Measurements from ENCODE around the gene MDN1.

Gene MDN1

DNA sequence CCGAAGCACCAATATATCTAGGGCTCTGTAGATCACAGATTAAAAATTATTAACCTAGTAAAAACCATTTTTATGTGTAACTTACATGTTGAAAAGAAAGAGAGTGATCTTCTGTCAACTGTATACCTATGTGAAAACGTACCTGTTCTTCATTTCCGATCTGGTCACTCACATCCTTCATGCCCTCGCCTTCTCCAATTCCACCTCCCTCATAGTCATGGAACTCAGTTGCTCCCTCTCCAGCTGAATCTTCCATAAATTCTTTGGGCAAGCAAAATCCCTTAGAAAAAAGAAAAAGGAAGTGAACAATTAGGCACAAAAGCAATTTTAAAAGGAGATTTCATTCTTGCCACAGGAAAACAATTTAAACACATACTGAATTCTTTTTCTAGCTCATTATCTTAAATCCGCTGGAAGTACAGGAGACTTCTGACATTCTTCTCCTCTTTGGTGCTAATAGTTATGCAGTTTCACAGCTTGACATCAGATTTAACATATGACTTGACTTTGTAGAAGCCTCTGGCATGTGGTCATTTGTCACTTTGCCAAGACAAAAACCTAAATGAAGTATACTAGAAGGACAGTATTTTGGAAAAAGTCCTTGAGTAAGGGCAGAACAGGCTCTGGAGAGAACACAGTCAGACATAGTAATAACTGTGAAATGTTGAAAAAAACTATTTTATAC lies 151.6 kb downstream of the MDN1 start:
- H3K4me3 ChIP-seq (ENCODE audit: control insufficient read depth in 1 of 7, extremely low read depth in 1 of 7, insufficient read depth in 4 of 7, low read depth in 2 of 7, low read length in 6 of 7): no peak overlapping the region
- H3K36me3 ChIP-seq (ENCODE audit: control insufficient read depth in 4 of 4, insufficient read depth in 4 of 4, low read length in 3 of 4): peaks cover 22 to 74% (median 46%) of the 10 kb centered on the region in 4 experiments
- 93% methylated on average over 3 of the region's 5 CpGs for WGBS (ENCODE audit: insufficient coverage)
- POLR2A ChIA-PET: no interaction called here
- CTCF ChIA-PET: no interaction called here
- no peak for DNase-seq
- H3K4me1 ChIP-seq (ENCODE audit: control extremely low read depth in 1 of 4, control insufficient read depth in 4 of 4, insufficient read depth in 4 of 4, low read length in 3 of 4): no peaks in the 10 kb centered on the region
- H3K9me3 ChIP-seq (ENCODE audit: control extremely low read depth in 1 of 5, control insufficient read depth in 4 of 5, insufficient read depth in 2 of 5, low read depth in 1 of 5, low read length in 4 of 5): no peaks in the 10 kb centered on the region
- no peak overlapping the region for H3K27ac ChIP-seq (ENCODE audit: insufficient read depth in 1 of 2, low read depth in 1 of 2, low read length in 2 of 2, poor library complexity in 1 of 2, severe bottlenecking in 2 of 2)
- H3K27me3 ChIP-seq (replicated peaks in 2 of 5; ENCODE audit: control insufficient read depth in 4 of 5, insufficient read depth in 5 of 5, low read length in 4 of 5): no peaks in the 10 kb centered on the region

DNA sequence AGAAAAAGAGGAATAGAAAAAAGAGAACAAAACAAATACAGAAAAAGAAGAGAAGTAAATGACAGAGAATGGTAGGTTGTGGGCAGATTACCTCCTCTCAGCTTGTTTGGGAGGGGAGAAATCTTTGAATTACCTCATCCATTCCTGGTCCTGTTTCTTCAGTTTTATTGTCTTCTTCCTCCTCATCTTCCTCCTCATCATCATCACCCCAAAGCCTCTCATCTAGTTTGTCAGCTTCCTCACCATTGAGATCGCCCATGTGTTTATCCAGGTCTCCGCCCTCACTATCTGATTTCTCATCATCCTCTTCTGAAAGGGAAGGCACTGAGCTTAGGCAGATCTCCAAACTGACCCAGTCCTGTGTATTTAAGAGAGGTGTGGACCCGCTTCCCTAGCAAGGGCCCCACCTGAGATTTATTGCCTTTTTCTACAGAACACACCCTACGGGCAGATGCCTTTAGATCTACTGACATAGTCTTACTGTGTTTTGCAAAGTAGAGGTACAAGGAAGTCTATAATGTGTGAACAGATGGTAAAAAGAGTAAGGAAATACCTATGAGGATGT lies 156.9 kb downstream of the MDN1 start:
- H3K27ac ChIP-seq (ENCODE audit: insufficient read depth in 1 of 2, low read depth in 1 of 2, low read length in 2 of 2, poor library complexity in 1 of 2, severe bottlenecking in 2 of 2): no peak overlapping the region
- CTCF ChIA-PET: no interaction called here
- no peaks in the 10 kb centered on the region for H3K4me1 ChIP-seq (ENCODE audit: control extremely low read depth in 1 of 4, control insufficient read depth in 4 of 4, insufficient read depth in 4 of 4, low read length in 3 of 4)
- POLR2A ChIA-PET: interaction anchor here (0.6 kb wide), 1 partner anchor 130 kb away, joined by 3 read pairs; no protein-coding TSS in a partner anchor
- peaks cover 8 to 82% (median 56%) of the 10 kb centered on the region in 4 experiments for H3K36me3 ChIP-seq (ENCODE audit: control insufficient read depth in 4 of 4, insufficient read depth in 4 of 4, low read length in 3 of 4)
- no peak for DNase-seq
- H3K4me3 ChIP-seq (ENCODE audit: control insufficient read depth in 1 of 7, extremely low read depth in 1 of 7, insufficient read depth in 4 of 7, low read depth in 2 of 7, low read length in 6 of 7): no peak overlapping the region
- H3K27me3 ChIP-seq (replicated peaks in 2 of 5; ENCODE audit: control insufficient read depth in 4 of 5, insufficient read depth in 5 of 5, low read length in 4 of 5): no peaks in the 10 kb centered on the region
- 100% methylated on average over 2 of the region's 4 CpGs for WGBS (ENCODE audit: insufficient coverage)
- H3K9me3 ChIP-seq (ENCODE audit: control extremely low read depth in 1 of 5, control insufficient read depth in 4 of 5, insufficient read depth in 2 of 5, low read depth in 1 of 5, low read length in 4 of 5): no peaks in the 10 kb centered on the region

DNA sequence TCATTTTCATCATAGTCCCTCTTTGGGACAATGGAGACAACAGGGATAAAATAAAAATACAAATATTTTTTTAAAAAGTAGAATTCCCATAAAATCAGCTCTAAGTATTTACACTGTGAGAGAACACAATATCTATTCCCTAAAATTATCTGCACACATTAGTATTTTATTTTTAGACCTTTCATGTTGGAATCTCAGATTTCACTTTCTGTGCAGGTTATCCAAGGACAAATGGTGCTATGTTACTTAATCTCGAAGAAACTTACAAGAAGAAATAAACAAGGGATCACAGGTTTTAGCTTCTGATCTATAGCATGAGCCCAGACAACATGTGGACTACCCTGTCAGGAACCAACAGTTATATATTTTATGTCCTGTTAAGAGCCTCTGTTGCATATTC lies 158.0 kb downstream of the MDN1 start:
- CTCF ChIA-PET: interaction anchor here (0.9 to 1.4 kb wide), 2 partner anchors 46 to 63 kb away, joined by 3 read pairs; no protein-coding TSS in a partner anchor
- Histone ChIP-seq H3K27ac (ENCODE audit: insufficient read depth in 1 of 2, low read depth in 1 of 2, low read length in 2 of 2, poor library complexity in 1 of 2, severe bottlenecking in 2 of 2) (no peak overlapping the region), H3K4me1 (ENCODE audit: control extremely low read depth in 1 of 4, control insufficient read depth in 4 of 4, insufficient read depth in 4 of 4, low read length in 3 of 4) (no peaks in the 10 kb centered on the region), H3K9me3 (ENCODE audit: control extremely low read depth in 1 of 5, control insufficient read depth in 4 of 5, insufficient read depth in 2 of 5, low read depth in 1 of 5, low read length in 4 of 5) (no peaks in the 10 kb centered on the region), H3K36me3 (ENCODE audit: control insufficient read depth in 4 of 4, insufficient read depth in 4 of 4, low read length in 3 of 4) (peaks cover 8 to 84% (median 61%) of the 10 kb centered on the region in 4 experiments), H3K27me3 (replicated peaks in 2 of 5; ENCODE audit: control insufficient read depth in 4 of 5, insufficient read depth in 5 of 5, low read length in 4 of 5) (no peaks in the 10 kb centered on the region), H3K4me3 (ENCODE audit: control insufficient read depth in 1 of 7, extremely low read depth in 1 of 7, insufficient read depth in 4 of 7, low read depth in 2 of 7, low read length in 6 of 7) (no peak overlapping the region)
- 83% methylated on average over 1 of the region's 1 CpG for WGBS (ENCODE audit: insufficient coverage)
- no peak for DNase-seq
- POLR2A ChIA-PET: no interaction called here

DNA sequence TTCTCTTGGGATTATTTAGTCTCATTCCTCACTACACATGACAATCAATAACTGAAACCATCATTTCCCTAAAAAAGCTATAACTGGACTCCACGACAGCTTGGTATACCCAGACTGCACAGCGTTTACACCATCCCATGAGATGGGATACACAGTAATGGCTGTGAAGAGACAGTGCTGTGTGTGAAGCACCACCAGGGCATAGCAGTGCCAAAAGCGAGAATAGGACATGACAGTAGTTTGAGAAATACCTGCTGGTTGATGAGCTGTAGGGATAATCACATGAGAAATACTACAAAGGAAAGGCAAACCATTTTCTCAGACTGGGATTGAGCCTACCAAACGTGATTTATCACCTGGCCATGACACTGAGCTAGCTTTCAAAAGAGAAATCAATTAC lies 158.6 kb downstream of the MDN1 start:
- H3K36me3 ChIP-seq (ENCODE audit: control insufficient read depth in 4 of 4, insufficient read depth in 4 of 4, low read length in 3 of 4): peaks cover 8 to 87% (median 63%) of the 10 kb centered on the region in 4 experiments
- ChIA-PET POLR2A (interaction anchor here (0.6 kb wide), 1 partner anchor 9 kb away, joined by 3 read pairs; no protein-coding TSS in a partner anchor), CTCF (interaction anchor here (1.4 kb wide), 1 partner anchor 46 kb away, joined by 3 read pairs; no protein-coding TSS in a partner anchor)
- H3K4me1 ChIP-seq (ENCODE audit: control extremely low read depth in 1 of 4, control insufficient read depth in 4 of 4, insufficient read depth in 4 of 4, low read length in 3 of 4): no peaks in the 10 kb centered on the region
- no peak overlapping the region for H3K27ac ChIP-seq (ENCODE audit: insufficient read depth in 1 of 2, low read depth in 1 of 2, low read length in 2 of 2, poor library complexity in 1 of 2, severe bottlenecking in 2 of 2)
- no peaks in the 10 kb centered on the region for H3K27me3 ChIP-seq (replicated peaks in 2 of 5; ENCODE audit: control insufficient read depth in 4 of 5, insufficient read depth in 5 of 5, low read length in 4 of 5)
- 96% methylated on average over 4 of the region's 4 CpGs for WGBS (ENCODE audit: insufficient coverage)
- no peak for DNase-seq
- H3K9me3 ChIP-seq (ENCODE audit: control extremely low read depth in 1 of 5, control insufficient read depth in 4 of 5, insufficient read depth in 2 of 5, low read depth in 1 of 5, low read length in 4 of 5): no peaks in the 10 kb centered on the region
- H3K4me3 ChIP-seq (ENCODE audit: control insufficient read depth in 1 of 7, extremely low read depth in 1 of 7, insufficient read depth in 4 of 7, low read depth in 2 of 7, low read length in 6 of 7): no peak overlapping the region

DNA sequence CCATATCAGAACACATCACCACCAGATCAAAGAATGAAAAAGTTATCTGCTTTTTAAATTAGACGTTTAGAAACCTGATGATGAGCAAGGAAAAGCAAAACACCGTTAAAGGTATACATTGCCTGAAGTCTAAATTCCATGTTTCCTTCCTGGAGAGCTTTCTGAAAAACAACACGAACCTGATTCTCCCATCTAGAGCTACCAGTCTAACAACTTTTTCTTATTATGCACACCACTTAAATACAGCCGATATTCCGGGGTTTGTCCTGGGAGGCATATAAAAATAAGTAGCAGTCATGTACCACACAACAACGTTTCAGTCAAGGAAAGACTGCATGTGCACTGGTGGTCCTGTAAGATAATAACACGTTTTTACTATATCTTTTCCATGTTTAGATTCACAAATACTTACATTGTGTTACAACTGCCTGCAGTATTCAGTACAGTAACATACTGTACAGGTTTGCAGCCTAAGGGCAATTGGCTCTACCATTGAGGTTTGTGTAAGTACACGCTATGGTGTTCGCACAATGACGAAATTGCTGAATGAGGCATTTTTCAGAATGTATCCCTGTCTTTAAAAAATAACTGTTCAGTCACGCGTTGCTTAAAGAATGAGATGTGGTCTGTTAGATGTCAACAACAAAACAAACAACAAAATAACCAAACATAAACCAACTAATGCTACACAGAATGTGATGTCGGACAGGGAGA lies 162.0 kb downstream of the MDN1 start:
- CTCF ChIA-PET: no interaction called here

DNA sequence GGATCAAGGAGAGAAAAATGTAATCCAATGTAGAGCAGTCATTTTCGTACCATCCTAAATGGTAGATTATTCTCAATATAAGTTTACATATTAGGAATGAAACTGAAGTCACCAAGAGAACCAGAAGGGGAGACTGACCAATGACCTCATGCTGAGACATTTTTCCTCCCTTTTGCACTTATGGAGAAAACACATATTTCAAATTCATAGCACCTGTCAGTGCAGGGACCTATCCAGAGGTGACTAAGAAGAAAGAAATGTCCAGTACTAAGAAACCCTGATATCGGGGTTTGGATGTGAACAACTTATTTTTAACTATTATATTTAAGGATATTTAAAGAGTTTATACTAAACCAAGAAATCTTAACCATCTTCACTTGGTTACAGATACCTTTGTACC lies 164.5 kb downstream of the MDN1 start:
- Histone ChIP-seq H3K27me3 (replicated peaks in 2 of 5; ENCODE audit: control insufficient read depth in 4 of 5, insufficient read depth in 5 of 5, low read length in 4 of 5) (no peaks in the 10 kb centered on the region), H3K36me3 (ENCODE audit: control insufficient read depth in 4 of 4, insufficient read depth in 4 of 4, low read length in 3 of 4) (peaks cover 9 to 93% (median 70%) of the 10 kb centered on the region in 4 experiments), H3K4me1 (ENCODE audit: control extremely low read depth in 1 of 4, control insufficient read depth in 4 of 4, insufficient read depth in 4 of 4, low read length in 3 of 4) (no peaks in the 10 kb centered on the region), H3K9me3 (ENCODE audit: control extremely low read depth in 1 of 5, control insufficient read depth in 4 of 5, insufficient read depth in 2 of 5, low read depth in 1 of 5, low read length in 4 of 5) (no peaks in the 10 kb centered on the region), H3K4me3 (ENCODE audit: control insufficient read depth in 1 of 7, extremely low read depth in 1 of 7, insufficient read depth in 4 of 7, low read depth in 2 of 7, low read length in 6 of 7) (no peak overlapping the region), H3K27ac (ENCODE audit: insufficient read depth in 1 of 2, low read depth in 1 of 2, low read length in 2 of 2, poor library complexity in 1 of 2, severe bottlenecking in 2 of 2) (no peak overlapping the region)
- POLR2A ChIA-PET: no interaction called here
- no peak for DNase-seq
- WGBS (ENCODE audit: insufficient coverage): no CpG with 5 or more reads among the region's 2 CpGs
- CTCF ChIA-PET: interaction anchor here (0.6 kb wide), 1 partner anchor 9 kb away, joined by 3 read pairs; no protein-coding TSS in a partner anchor

More for the DNA sequence above, 162.0 kb downstream of the MDN1 start:
- Histone ChIP-seq H3K36me3 (ENCODE audit: control insufficient read depth in 4 of 4, insufficient read depth in 4 of 4, low read length in 3 of 4) (peaks cover 5 to 95% (median 68%) of the 10 kb centered on the region in 4 experiments), H3K9me3 (ENCODE audit: control extremely low read depth in 1 of 5, control insufficient read depth in 4 of 5, insufficient read depth in 2 of 5, low read depth in 1 of 5, low read length in 4 of 5) (no peaks in the 10 kb centered on the region), H3K27ac (ENCODE audit: insufficient read depth in 1 of 2, low read depth in 1 of 2, low read length in 2 of 2, poor library complexity in 1 of 2, severe bottlenecking in 2 of 2) (no peak overlapping the region), H3K27me3 (replicated peaks in 2 of 5; ENCODE audit: control insufficient read depth in 4 of 5, insufficient read depth in 5 of 5, low read length in 4 of 5) (no peaks in the 10 kb centered on the region), H3K4me3 (ENCODE audit: control insufficient read depth in 1 of 7, extremely low read depth in 1 of 7, insufficient read depth in 4 of 7, low read depth in 2 of 7, low read length in 6 of 7) (no peak overlapping the region), H3K4me1 (ENCODE audit: control extremely low read depth in 1 of 4, control insufficient read depth in 4 of 4, insufficient read depth in 4 of 4, low read length in 3 of 4) (no peaks in the 10 kb centered on the region)
- POLR2A ChIA-PET: no interaction called here
- 100% methylated on average over 5 of the region's 13 CpGs for WGBS (ENCODE audit: insufficient coverage)
- no peak for DNase-seq

DNA sequence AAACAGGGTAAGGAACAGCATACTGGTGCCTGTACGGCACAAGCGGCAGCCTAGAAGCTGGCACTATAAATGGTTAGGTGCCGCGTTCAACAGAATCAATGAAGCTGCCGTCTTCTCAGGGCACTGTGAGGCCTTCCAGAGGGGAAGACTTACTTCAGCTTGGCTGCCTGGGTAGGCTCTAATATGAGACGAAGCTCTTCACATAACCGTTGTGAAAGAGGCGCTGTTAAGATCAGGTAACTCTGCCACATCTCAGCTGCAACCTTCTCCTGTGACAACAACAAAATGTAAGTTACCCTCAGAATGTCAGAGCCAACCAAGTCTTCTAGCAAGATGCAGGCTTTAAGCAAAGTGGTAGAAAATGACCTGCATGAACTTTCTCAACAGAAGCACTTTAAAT lies 169.0 kb downstream of the MDN1 start:
- Histone ChIP-seq H3K36me3 (ENCODE audit: control insufficient read depth in 4 of 4, insufficient read depth in 4 of 4, low read length in 3 of 4) (peaks cover 16 to 94% (median 68%) of the 10 kb centered on the region in 4 experiments), H3K27me3 (replicated peaks in 2 of 5; ENCODE audit: control insufficient read depth in 4 of 5, insufficient read depth in 5 of 5, low read length in 4 of 5) (no peaks in the 10 kb centered on the region), H3K4me1 (ENCODE audit: control extremely low read depth in 1 of 4, control insufficient read depth in 4 of 4, insufficient read depth in 4 of 4, low read length in 3 of 4) (no peaks in the 10 kb centered on the region), H3K27ac (ENCODE audit: insufficient read depth in 1 of 2, low read depth in 1 of 2, low read length in 2 of 2, poor library complexity in 1 of 2, severe bottlenecking in 2 of 2) (no peak overlapping the region), H3K9me3 (ENCODE audit: control extremely low read depth in 1 of 5, control insufficient read depth in 4 of 5, insufficient read depth in 2 of 5, low read depth in 1 of 5, low read length in 4 of 5) (no peaks in the 10 kb centered on the region), H3K4me3 (ENCODE audit: control insufficient read depth in 1 of 7, extremely low read depth in 1 of 7, insufficient read depth in 4 of 7, low read depth in 2 of 7, low read length in 6 of 7) (no peak overlapping the region)
- WGBS (ENCODE audit: insufficient coverage): 97% methylated on average over 8 of the region's 8 CpGs
- DNase-seq: no peak
- ChIA-PET POLR2A (no interaction called here), CTCF (interaction anchor here (1.1 kb wide), 1 partner anchor 16 kb away, joined by 5 read pairs; no protein-coding TSS in a partner anchor)

All from common myeloid progenitor, CD34-positive (primary cell).